Stimulated activated naive CD8-positive, alpha-beta T cell treated with anti-CD3 and anti-CD28 coated beads, Interleukin-15, amount 100 ng/mL, for 72 hours (primary cell): Measurements from ENCODE around the gene PLCB1.

Experiments used
- ATAC-seq: fragments of 150-1000 bp; cut with Tn5 transposase; 2 replicates; pipeline ENCODE4 v1.10.0; 2021; ENCODE audit warnings: mild to moderate bottlenecking, moderate library complexity
- DNase-seq, 2 donors: peaks; one replicate each; pipeline ENCODE4 v3.0.0; 2021 to 2022
- H3K27ac Mint-ChIP-seq, 2 donors: one replicate each; pipeline ENCODE4 v1.8.0; 2022; ENCODE audit warnings: mild to moderate bottlenecking in 2 of 2, mixed read lengths in 2 of 2, moderate library complexity in 2 of 2
- H3K27me3 Mint-ChIP-seq: one replicate; pipeline ENCODE4 v1.8.0; 2022; ENCODE audit warnings: mixed read lengths
- H3K4me1 Mint-ChIP-seq: one replicate; pipeline ENCODE4 v1.8.0; 2022; ENCODE audit warnings: mild to moderate bottlenecking, mixed read lengths
- H3K4me3 Mint-ChIP-seq, 2 donors: one replicate each; pipeline ENCODE4 v1.8.0; 2022; ENCODE audit warnings: mild to moderate bottlenecking in 2 of 2, mixed read lengths in 2 of 2, moderate library complexity in 1 of 2
- H3K9me3 Mint-ChIP-seq, 2 donors: one replicate each; pipeline ENCODE4 v1.8.0; 2022; ENCODE audit warnings: mixed read lengths in 2 of 2

Gene PLCB1

GRCh38 chr20:8658103-8658502 lies 526.0 kb downstream of the PLCB1 start:
- no peak for ATAC-seq

DNA sequence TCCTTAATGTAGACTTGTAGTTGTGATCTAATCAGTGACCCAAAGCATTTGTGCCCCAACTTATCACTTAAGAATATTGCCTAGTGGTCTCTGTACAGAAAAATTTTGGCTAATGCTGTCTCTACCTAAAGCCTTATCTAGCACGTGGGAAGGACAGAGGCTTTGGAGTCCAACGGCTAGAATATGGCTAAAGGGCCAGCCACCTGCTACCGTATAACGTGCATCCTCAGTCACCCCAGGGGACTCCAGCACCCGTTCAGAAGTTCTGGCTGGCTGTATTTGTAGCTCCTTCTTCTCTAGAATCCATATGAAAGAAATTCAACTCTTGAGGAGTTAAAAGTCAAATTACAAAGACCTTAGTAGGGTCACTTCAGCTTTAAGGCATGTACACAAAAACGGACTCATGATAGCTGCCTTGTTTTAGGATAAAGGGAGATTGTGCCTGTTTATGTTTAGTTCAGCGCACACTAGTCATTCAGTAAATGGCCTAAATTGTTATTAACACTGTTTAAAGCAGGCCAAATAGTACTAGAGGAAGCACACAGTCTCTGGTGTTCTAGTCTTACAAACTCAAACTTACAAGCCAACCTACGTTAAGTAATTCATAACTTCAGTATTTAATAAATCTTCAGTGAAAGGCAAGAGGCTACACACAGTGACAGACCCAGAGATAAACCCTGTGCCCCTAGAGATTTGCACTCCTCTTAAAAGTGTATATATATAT lies 529.3 kb downstream of the PLCB1 start:
- Mint-ChIP-seq H3K27me3 (no peaks in the 10 kb centered on the region), H3K27ac (no peak overlapping the region), H3K9me3 (no peaks in the 10 kb centered on the region), H3K4me3 (no peak overlapping the region), H3K4me1 (no peaks in the 10 kb centered on the region)
- ATAC-seq (peak; percentile 65), DNase-seq (no peak)

More at GRCh38 chr20:8658103-8658502, 526.0 kb downstream of the PLCB1 start:
- Mint-ChIP-seq H3K27me3 (no peaks in the 10 kb centered on the region), H3K27ac (no peak overlapping the region), H3K9me3 (no peaks in the 10 kb centered on the region), H3K4me3 (no peak overlapping the region), H3K4me1 (no peaks in the 10 kb centered on the region)
- no peak for DNase-seq

GRCh38 chr20:8662433-8662954 lies 530.4 kb downstream of the PLCB1 start:
- Mint-ChIP-seq H3K4me3 (no peak overlapping the region), H3K4me1 (no peaks in the 10 kb centered on the region), H3K27me3 (no peaks in the 10 kb centered on the region), H3K9me3 (no peaks in the 10 kb centered on the region), H3K27ac (no peak overlapping the region)
- ATAC-seq (peak; percentile 43), DNase-seq (no peak)

GRCh38 chr20:8663424-8663823 lies 531.4 kb downstream of the PLCB1 start:
- DNase-seq (no peak), ATAC-seq (no peak)
- no peaks in the 10 kb centered on the region for H3K9me3 Mint-ChIP-seq
- no peak overlapping the region for H3K4me3 Mint-ChIP-seq
- no peaks in the 10 kb centered on the region for H3K27me3 Mint-ChIP-seq
- H3K27ac Mint-ChIP-seq, result no peak overlapping the region
- no peaks in the 10 kb centered on the region for H3K4me1 Mint-ChIP-seq

- no peak overlapping the region for H3K4me3 Mint-ChIP-seq
- H3K9me3 Mint-ChIP-seq, result no peaks in the 10 kb centered on the region
- no peak for ATAC-seq
- no peak overlapping the region for H3K27ac Mint-ChIP-seq
- H3K27me3 Mint-ChIP-seq, result no peaks in the 10 kb centered on the region
- no peak for DNase-seq
- H3K4me1 Mint-ChIP-seq, result no peaks in the 10 kb centered on the region
Measured at GRCh38 chr20:8664778-8665177, 532.7 kb downstream of the PLCB1 start.

- Mint-ChIP-seq H3K27me3 (no peaks in the 10 kb centered on the region), H3K4me3 (no peak overlapping the region), H3K27ac (no peak overlapping the region), H3K4me1 (peaks cover 7% of the 10 kb centered on the region), H3K9me3 (no peaks in the 10 kb centered on the region)
- ATAC-seq (no peak), DNase-seq (no peak)
Measured at GRCh38 chr20:8667306-8667705, 535.2 kb downstream of the PLCB1 start.

GRCh38 chr20:8670207-8670892 lies 538.3 kb downstream of the PLCB1 start:
- Mint-ChIP-seq H3K27me3 (no peaks in the 10 kb centered on the region), H3K4me1 (peaks cover 7% of the 10 kb centered on the region), H3K9me3 (no peaks in the 10 kb centered on the region), H3K27ac (no peak overlapping the region), H3K4me3 (no peak overlapping the region)
- no peak for ATAC-seq
- no peak for DNase-seq

DNA sequence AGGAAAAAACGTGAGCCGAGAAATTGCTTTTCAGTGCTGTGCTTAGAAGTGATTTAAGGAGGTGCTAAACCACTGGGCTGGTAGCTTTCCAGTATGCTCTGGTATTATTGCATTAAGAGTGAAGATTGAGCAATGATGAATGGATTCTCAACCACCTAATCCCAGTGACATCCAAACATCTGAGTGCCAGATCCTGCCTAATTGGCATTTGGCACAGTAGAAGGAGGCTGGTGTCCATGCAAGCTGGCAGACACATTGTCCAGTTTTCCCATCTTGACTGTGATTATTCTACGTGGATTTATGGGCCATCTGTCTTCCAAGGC lies 538.8 kb downstream of the PLCB1 start:
- peaks cover 7% of the 10 kb centered on the region for H3K4me1 Mint-ChIP-seq
- ATAC-seq (no peak), DNase-seq (no peak)
- no peaks in the 10 kb centered on the region for H3K27me3 Mint-ChIP-seq
- no peak overlapping the region for H3K27ac Mint-ChIP-seq
- no peaks in the 10 kb centered on the region for H3K9me3 Mint-ChIP-seq
- H3K4me3 Mint-ChIP-seq, result no peak overlapping the region

DNA sequence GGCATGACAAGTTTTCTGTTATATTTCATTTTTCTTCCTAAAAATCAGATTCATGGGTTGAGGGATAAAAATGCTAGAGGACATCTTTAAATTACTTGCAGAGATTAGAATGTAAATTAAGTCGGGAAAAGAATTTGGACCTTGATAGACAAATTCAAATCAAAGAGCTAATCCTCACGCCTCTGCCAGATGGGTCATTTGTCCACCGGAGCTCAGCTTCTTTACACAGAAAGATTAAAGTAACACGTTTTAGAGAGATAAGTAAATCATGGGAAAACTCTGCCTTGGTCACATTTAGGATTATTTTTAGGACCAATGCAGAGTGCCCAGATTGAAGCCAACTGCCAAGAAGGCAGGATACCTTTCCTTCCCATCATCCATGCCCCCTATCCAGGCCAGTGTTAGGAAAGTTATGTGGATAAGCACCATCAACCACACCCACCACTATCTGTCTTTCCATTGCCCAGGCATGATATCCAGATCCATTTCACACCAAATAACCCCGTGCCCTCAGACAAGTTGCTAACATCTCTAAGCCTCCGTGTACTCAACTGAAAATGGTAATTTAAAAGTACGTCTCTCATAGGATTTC lies 539.4 kb downstream of the PLCB1 start:
- DNase-seq, result no peak
- H3K27me3 Mint-ChIP-seq, result no peaks in the 10 kb centered on the region
- no peak overlapping the region for H3K27ac Mint-ChIP-seq
- no peak for ATAC-seq
- no peak overlapping the region for H3K4me3 Mint-ChIP-seq
- peaks cover 7% of the 10 kb centered on the region for H3K4me1 Mint-ChIP-seq
- no peaks in the 10 kb centered on the region for H3K9me3 Mint-ChIP-seq

DNA sequence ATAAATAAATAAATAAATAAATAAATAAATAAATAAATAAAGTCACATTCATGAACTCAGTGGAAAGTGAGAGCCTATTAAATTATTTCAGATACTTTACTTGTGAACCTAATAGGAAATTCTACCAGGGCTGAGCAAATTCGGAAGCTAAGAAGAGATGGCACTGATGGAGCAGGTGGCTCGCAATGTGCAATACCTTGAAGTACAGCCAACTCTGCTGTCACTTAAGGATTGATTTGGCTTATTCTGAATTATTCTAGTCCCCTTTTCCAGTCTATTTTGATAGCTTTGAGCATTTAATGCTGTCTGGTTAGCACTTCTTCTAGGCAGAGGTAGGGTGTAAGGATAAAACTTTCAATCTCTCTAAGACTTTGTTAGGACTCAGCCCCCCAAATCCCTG lies 541.0 kb downstream of the PLCB1 start:
- Mint-ChIP-seq H3K4me1 (peaks cover 7% of the 10 kb centered on the region), H3K9me3 (no peaks in the 10 kb centered on the region), H3K27ac (no peak overlapping the region), H3K4me3 (no peak overlapping the region), H3K27me3 (no peaks in the 10 kb centered on the region)
- ATAC-seq, result no peak
- DNase-seq, result no peak

DNA sequence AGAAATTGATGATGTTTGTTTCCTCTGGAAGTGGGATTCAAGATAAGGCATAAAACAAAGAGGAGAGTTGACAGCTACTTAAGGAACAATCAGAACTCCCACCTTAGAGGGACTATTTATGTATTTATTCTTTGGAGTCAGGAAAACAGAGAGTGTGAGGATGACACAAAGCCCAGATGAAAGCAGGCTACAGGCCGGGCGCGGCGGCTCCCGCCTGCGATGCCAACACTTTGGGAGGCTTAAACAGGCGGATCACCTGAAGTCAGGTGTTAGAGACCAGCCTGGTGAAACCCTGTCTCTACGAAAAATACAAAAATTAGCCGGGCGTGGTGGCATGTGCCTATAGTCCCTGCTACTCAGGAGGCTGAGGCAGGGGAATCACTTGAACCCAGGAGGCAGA lies 543.8 kb downstream of the PLCB1 start:
- H3K27ac Mint-ChIP-seq, result no peak overlapping the region
- no peak overlapping the region for H3K4me3 Mint-ChIP-seq
- H3K9me3 Mint-ChIP-seq, result no peaks in the 10 kb centered on the region
- H3K4me1 Mint-ChIP-seq, result no peaks in the 10 kb centered on the region
- DNase-seq (no peak), ATAC-seq (no peak)
- no peaks in the 10 kb centered on the region for H3K27me3 Mint-ChIP-seq

GRCh38 chr20:8678098-8678776 lies 546.2 kb downstream of the PLCB1 start:
- DNase-seq (no peak), ATAC-seq (no peak)
- Mint-ChIP-seq H3K9me3 (no peaks in the 10 kb centered on the region), H3K27ac (no peak overlapping the region), H3K27me3 (no peaks in the 10 kb centered on the region), H3K4me1 (no peaks in the 10 kb centered on the region), H3K4me3 (no peak overlapping the region)

DNA sequence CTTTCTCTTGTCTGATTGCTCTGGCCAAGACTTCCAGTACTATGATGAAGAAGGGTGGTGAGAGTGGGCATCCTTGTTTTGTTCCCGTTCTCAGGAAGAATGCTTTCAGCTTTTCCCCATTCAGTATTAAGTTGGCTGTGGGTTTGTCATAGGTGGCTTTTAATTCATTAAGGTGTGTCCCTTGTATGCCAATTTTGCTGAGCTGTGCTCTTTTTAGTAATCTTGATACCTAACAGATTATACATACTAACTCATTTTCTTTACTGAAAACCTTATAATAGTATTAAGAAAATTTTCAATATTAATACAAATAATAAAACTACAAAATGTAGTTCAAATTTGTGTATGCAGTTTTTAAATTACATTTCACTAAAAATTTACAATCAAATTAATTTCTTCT lies 557.3 kb downstream of the PLCB1 start:
- no peak overlapping the region for H3K4me3 Mint-ChIP-seq
- DNase-seq, result no peak
- H3K27ac Mint-ChIP-seq, result no peak overlapping the region
- ATAC-seq, result no peak
- no peaks in the 10 kb centered on the region for H3K27me3 Mint-ChIP-seq
- peaks cover 0 to 5% of the 10 kb centered on the region in 2 donors for H3K9me3 Mint-ChIP-seq
- no peaks in the 10 kb centered on the region for H3K4me1 Mint-ChIP-seq

DNA sequence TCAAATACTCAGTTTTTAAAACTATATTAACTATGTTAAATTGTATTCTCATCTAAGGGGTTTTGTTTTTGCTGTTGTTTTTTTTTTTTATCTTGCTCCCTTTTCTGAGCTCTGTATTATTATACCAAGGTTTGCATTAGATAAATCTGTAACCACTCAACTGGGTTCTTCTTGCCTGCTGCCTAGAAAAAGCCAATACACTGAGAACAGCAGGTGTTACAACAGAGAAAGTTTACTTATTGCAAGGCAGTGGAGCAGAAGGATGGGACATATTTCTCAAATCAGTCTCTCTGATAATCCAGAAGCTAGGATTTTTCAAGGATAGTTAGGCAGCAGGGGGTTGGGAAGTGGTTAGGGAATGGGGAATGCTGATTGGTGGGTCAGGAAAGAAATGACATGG lies 558.0 kb downstream of the PLCB1 start:
- ATAC-seq (no peak), DNase-seq (no peak)
- Mint-ChIP-seq H3K27ac (peak overlapping the region in 1 of 2 donors; percentile 60), H3K27me3 (no peaks in the 10 kb centered on the region), H3K4me1 (no peaks in the 10 kb centered on the region), H3K4me3 (no peak overlapping the region), H3K9me3 (peaks cover 0 to 5% of the 10 kb centered on the region in 2 donors)

- DNase-seq, result no peak
- Mint-ChIP-seq H3K4me1 (no peaks in the 10 kb centered on the region), H3K4me3 (no peak overlapping the region)
Measured at GRCh38 chr20:8693709-8694108, 561.6 kb downstream of the PLCB1 start.

DNA sequence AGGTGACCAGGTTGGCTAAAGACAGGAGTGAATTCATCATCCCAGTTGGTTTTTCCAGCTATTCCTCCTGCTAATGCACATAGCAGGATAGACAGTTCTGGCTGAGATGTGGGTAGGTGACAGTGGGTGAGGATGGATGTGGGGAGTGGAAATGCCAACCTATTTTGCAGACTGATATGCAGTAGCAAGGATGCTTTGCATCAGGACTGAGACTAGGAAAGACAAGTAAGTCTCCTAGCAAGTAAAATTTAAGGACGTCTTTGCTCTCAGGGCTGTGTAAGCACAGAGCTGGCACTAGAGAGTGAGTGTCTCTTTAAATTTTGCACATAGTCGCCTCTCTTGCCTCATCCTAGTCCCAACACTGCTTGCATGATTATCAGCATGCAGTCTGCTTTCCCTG lies 568.7 kb downstream of the PLCB1 start:
- no peaks in the 10 kb centered on the region for H3K27me3 Mint-ChIP-seq
- H3K4me1 Mint-ChIP-seq, result no peaks in the 10 kb centered on the region
- no peak overlapping the region for H3K27ac Mint-ChIP-seq

More at GRCh38 chr20:8693709-8694108, 561.6 kb downstream of the PLCB1 start:
- peaks cover 0 to 5% of the 10 kb centered on the region in 2 donors for H3K9me3 Mint-ChIP-seq
- ATAC-seq, result no peak
- H3K27me3 Mint-ChIP-seq, result no peaks in the 10 kb centered on the region
- H3K27ac Mint-ChIP-seq, result no peak overlapping the region

More for the DNA sequence above, 568.7 kb downstream of the PLCB1 start:
- H3K9me3 Mint-ChIP-seq, result no peaks in the 10 kb centered on the region
- ATAC-seq (no peak), DNase-seq (no peak)
- no peak overlapping the region for H3K4me3 Mint-ChIP-seq
